Neutrophil (primary cell): Measurements from ENCODE around the gene AKT1S1.

ENCODE experiments used
- H3K27ac ChIP-seq: fragments of 200-600 bp; sonication (generic); 2 replicates; pipeline ENCODE4 v1.5.1; 2016; ENCODE audit warnings: mild to moderate bottlenecking, moderate library complexity
- H3K27me3 ChIP-seq: fragments of 200-600 bp; sonication (generic); 2 replicates; pipeline ENCODE4 v1.6.0; 2016; ENCODE audit warnings: mild to moderate bottlenecking
- H3K36me3 ChIP-seq: fragments of 200-600 bp; sonication (generic); 2 replicates; pipeline ENCODE4 v1.5.1; 2017
- H3K4me1 ChIP-seq, 2 experiments: fragments of 200-600 bp in 1 of 2; sonication (generic) in 1 of 2; 1 replicate in 1 of 2; 2 replicates in 1 of 2; pipeline versions ENCODE4 v1.5.1 to v1.6.1; 2013 to 2016; ENCODE audit warnings: low read depth in 1 of 2, low read length in 1 of 2, mild to moderate bottlenecking in 1 of 2, moderate library complexity in 1 of 2; ENCODE audit not compliant: control insufficient read depth in 1 of 2, insufficient read depth in 1 of 2
- H3K4me3 ChIP-seq, 2 experiments: fragments of 200-600 bp in 1 of 2; sonication (generic) in 1 of 2; 1 replicate in 1 of 2; 2 replicates in 1 of 2; pipeline ENCODE4 v1.5.1; 2013 to 2016; ENCODE audit warnings: low read depth in 1 of 2, low read length in 1 of 2, mild to moderate bottlenecking in 1 of 2, moderate library complexity in 1 of 2
- H3K9me3 ChIP-seq: fragments of 200-600 bp; sonication (generic); 2 replicates; pipeline ENCODE4 v1.5.1; 2016
- CTCF ChIP-seq: fragments of 200-600 bp; sonication (generic); IDR thresholded peaks from 2 replicates; pipeline ENCODE4 v1.5.1; 2016; ENCODE audit warnings: antibody characterized with exemption

The AKT1S1 gene

GRCh38 chr19:49852631-49853126 is 24.5 kb downstream of the AKT1S1 start:
- Histone ChIP-seq H3K27ac (no peak overlapping the region), H3K4me1 (peaks cover 37 to 39% of the 10 kb centered on the region in 2 experiments), H3K27me3 (peaks cover 20% of the 10 kb centered on the region), H3K9me3 (no peaks in the 10 kb centered on the region), H3K36me3 (peaks cover 26% of the 10 kb centered on the region), H3K4me3 (no peak overlapping the region)
- TF ChIP-seq CTCF, result no peak

GRCh38 chr19:49851456-49852259 is 25.5 kb downstream of the AKT1S1 start:
- H3K9me3 ChIP-seq, result no peaks in the 10 kb centered on the region
- peak overlapping the region; percentile 99 to 100 for H3K4me3 ChIP-seq
- peaks cover 15% of the 10 kb centered on the region for H3K36me3 ChIP-seq
- peak overlapping the region; percentile 98 for H3K27ac ChIP-seq
- H3K27me3 ChIP-seq, result peaks cover 20% of the 10 kb centered on the region
- peaks cover 38 to 41% of the 10 kb centered on the region in 2 experiments for H3K4me1 ChIP-seq
- TF ChIP-seq CTCF, result no peak

GRCh38 chr19:49850487-49851342 is 26.4 kb downstream of the AKT1S1 start, which contains the start of gene PTOV1:
Gene PTOV1 (plus strand): TSS chr19:49851159.
- peaks cover 38 to 41% of the 10 kb centered on the region in 2 experiments for H3K4me1 ChIP-seq
- no peaks in the 10 kb centered on the region for H3K9me3 ChIP-seq
- H3K36me3 ChIP-seq, result peaks cover 8% of the 10 kb centered on the region
- no peak for TF ChIP-seq CTCF
- H3K27ac ChIP-seq, result peak within 1 kb of the TSS; percentile 98
- H3K4me3 ChIP-seq, result peak within 1 kb of the TSS; percentile 99 to 100
- H3K27me3 ChIP-seq, result peaks cover 20% of the 10 kb centered on the region

GRCh38 chr19:49850221-49850486 is 27.0 kb downstream of the AKT1S1 start:
- TF ChIP-seq CTCF, result no peak
- peak overlapping the region; percentile 99 to 100 for H3K4me3 ChIP-seq
- no peaks in the 10 kb centered on the region for H3K9me3 ChIP-seq
- peaks cover 42 to 43% of the 10 kb centered on the region in 2 experiments for H3K4me1 ChIP-seq
- peaks cover 4% of the 10 kb centered on the region for H3K36me3 ChIP-seq
- peaks cover 20% of the 10 kb centered on the region for H3K27me3 ChIP-seq
- peak overlapping the region; percentile 98 for H3K27ac ChIP-seq

- H3K27me3 ChIP-seq, result peaks cover 20% of the 10 kb centered on the region
- peak overlapping the region; percentile 99 to 100 for H3K4me3 ChIP-seq
- TF ChIP-seq CTCF, result no peak
These were observed 27.5 kb downstream of the AKT1S1 start for GRCh38 chr19:49849433-49850220.

More at GRCh38 chr19:49849433-49850220, 27.5 kb downstream of the AKT1S1 start:
- peaks cover 47 to 49% of the 10 kb centered on the region in 2 experiments for H3K4me1 ChIP-seq
- peak overlapping the region; percentile 98 for H3K27ac ChIP-seq
- H3K36me3 ChIP-seq, result no peaks in the 10 kb centered on the region
- H3K9me3 ChIP-seq, result no peaks in the 10 kb centered on the region
